Osteoblast (primary cell): Measurements from ENCODE around the gene TDRD15. TPM values are rescaled to one million over a fixed set of nuclear protein-coding genes. Genes with fewer than 3 reads are reported as not detected.
"Not testable (repeated sequence)": the region's sequence is repeated elsewhere in the genome, so short reads cannot be mapped to it uniquely, and the experiment has no call there.

Source experiments
- DNase-seq: peaks from one replicate; pipeline ENCODE4 v3.0.0; 2011; ENCODE audit warnings: low spot score, mixed read lengths; ENCODE audit not compliant: insufficient read length; ENCODE audit errors: missing footprints
- H2AFZ ChIP-seq: 2 replicates; pipeline ENCODE4 v1.6.0; 2011; ENCODE audit warnings: mild to moderate bottlenecking, low read length
- H3K27ac ChIP-seq: 2 replicates; pipeline ENCODE4 v1.5.1; 2011; ENCODE audit warnings: mild to moderate bottlenecking, low read depth, low read length, moderate library complexity
- H3K27me3 ChIP-seq: 2 replicates; pipeline ENCODE4 v1.6.0; 2012; ENCODE audit warnings: mild to moderate bottlenecking, control low read depth, inconsistent platforms, low read length, moderate library complexity; ENCODE audit not compliant: insufficient read depth
- H3K36me3 ChIP-seq: 2 replicates; pipeline ENCODE4 v1.5.1; 2011; ENCODE audit warnings: mild to moderate bottlenecking, low read length, control low read depth, moderate library complexity; ENCODE audit not compliant: insufficient read depth
- H3K4me1 ChIP-seq: 2 replicates; pipeline ENCODE4 v1.5.1; 2011; ENCODE audit warnings: mild to moderate bottlenecking, low read length, control low read depth, moderate library complexity; ENCODE audit not compliant: insufficient read depth
- H3K4me2 ChIP-seq: 2 replicates; pipeline ENCODE4 v1.6.0; 2011; ENCODE audit warnings: mild to moderate bottlenecking, low read length; ENCODE audit not compliant: insufficient read depth
- H3K4me3 ChIP-seq: fragments of 200-600 bp; sonication (generic); 3 replicates; pipeline ENCODE4 v1.5.1; 2012; ENCODE audit warnings: mild to moderate bottlenecking, low read length, inconsistent platforms; ENCODE audit not compliant: insufficient read depth
- H3K79me2 ChIP-seq: 2 replicates; pipeline ENCODE4 v1.6.0; 2012; ENCODE audit warnings: mild to moderate bottlenecking, low read length, control low read depth, inconsistent platforms; ENCODE audit not compliant: insufficient read depth
- H3K9me3 ChIP-seq: 2 replicates; pipeline ENCODE4 v1.5.1; 2011; ENCODE audit warnings: low read depth, low read length, control low read depth
- H4K20me1 ChIP-seq: 2 replicates; pipeline ENCODE4 v1.6.0; 2012; ENCODE audit warnings: mild to moderate bottlenecking, low read length, control low read depth; ENCODE audit not compliant: insufficient read depth
- total RNA-seq: library from RNA; depleted of rRNA; stranded (reverse); fragments of >200 nt; gene quantifications from 2 replicates; pipeline ENCODE4 v1.2.3, GENCODE V29; 2012
- TF ChIP-seq, protein P1 (sequence below): IDR thresholded peaks from 2 replicates; pipeline ENCODE4 v1.5.1; 2011; ENCODE audit warnings: mild to moderate bottlenecking, low read depth, low read length, moderate library complexity; ENCODE audit errors: extremely low read depth

The TDRD15 gene
- total RNA-seq, 1 donor = not detected

DNA sequence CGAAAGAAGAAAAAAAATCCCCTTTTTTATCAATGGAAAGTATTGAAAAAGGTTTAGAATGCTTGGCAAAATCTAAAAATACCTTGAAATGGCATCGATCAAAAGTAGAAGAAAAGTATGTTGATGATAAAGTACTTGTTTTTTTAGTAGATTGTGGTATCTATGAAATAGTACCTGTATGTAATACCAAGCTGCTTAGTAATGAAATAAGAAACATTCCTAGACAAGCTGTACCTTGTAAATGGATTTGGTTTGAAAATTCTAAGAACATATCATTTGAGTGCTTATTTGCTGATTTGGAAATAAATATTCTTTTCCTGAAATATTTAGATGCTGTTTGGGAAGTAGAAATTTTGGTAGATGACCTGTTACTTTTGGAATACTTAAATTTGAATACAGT lies 18.4 kb downstream of the TDRD15 start:
- H3K36me3 ChIP-seq = no peaks in the 10 kb centered on the region
- H3K9me3 ChIP-seq = no peaks in the 10 kb centered on the region
- DNase-seq = no peak
- no peaks in the 10 kb centered on the region for H3K4me1 ChIP-seq
- H3K27ac ChIP-seq = no peak overlapping the region
- no peak overlapping the region for H2AFZ ChIP-seq
- no peak overlapping the region for H3K4me3 ChIP-seq
- no peaks in the 10 kb centered on the region for H3K27me3 ChIP-seq
- H3K79me2 ChIP-seq = no peaks in the 10 kb centered on the region
- no peaks in the 10 kb centered on the region for H4K20me1 ChIP-seq
- H3K4me2 ChIP-seq = no peak overlapping the region
- TF ChIP-seq, protein P1, sequence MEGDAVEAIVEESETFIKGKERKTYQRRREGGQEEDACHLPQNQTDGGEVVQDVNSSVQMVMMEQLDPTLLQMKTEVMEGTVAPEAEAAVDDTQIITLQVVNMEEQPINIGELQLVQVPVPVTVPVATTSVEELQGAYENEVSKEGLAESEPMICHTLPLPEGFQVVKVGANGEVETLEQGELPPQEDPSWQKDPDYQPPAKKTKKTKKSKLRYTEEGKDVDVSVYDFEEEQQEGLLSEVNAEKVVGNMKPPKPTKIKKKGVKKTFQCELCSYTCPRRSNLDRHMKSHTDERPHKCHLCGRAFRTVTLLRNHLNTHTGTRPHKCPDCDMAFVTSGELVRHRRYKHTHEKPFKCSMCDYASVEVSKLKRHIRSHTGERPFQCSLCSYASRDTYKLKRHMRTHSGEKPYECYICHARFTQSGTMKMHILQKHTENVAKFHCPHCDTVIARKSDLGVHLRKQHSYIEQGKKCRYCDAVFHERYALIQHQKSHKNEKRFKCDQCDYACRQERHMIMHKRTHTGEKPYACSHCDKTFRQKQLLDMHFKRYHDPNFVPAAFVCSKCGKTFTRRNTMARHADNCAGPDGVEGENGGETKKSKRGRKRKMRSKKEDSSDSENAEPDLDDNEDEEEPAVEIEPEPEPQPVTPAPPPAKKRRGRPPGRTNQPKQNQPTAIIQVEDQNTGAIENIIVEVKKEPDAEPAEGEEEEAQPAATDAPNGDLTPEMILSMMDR = no peak

DNA sequence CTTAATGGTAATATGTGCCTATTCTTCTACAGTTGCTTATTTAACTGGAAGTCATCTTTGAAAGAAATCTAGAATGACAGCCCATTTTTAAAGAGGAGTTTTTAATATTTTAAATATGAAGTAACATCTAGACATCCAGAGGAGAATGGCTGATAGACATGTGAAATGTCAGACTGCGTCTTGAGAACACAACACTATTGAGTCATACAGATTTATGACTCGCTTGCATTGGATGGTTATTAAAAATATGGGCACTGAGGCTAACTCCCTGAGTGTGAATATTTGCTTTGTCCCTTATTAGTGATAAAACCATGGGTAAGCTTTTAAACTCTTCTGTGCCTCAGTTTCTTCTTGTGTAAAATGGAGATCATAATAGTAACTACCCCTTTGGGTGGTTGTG lies 22.9 kb downstream of the TDRD15 start:
- TF ChIP-seq, protein P1 = no peak
- Histone ChIP-seq H3K4me2 (no peak overlapping the region), H3K4me1 (no peaks in the 10 kb centered on the region), H2AFZ (no peak overlapping the region), H3K27me3 (no peaks in the 10 kb centered on the region), H4K20me1 (no peaks in the 10 kb centered on the region), H3K9me3 (no peaks in the 10 kb centered on the region), H3K27ac (no peak overlapping the region), H3K4me3 (no peak overlapping the region), H3K79me2 (no peaks in the 10 kb centered on the region), H3K36me3 (no peaks in the 10 kb centered on the region)
- DNase-seq = no peak

DNA sequence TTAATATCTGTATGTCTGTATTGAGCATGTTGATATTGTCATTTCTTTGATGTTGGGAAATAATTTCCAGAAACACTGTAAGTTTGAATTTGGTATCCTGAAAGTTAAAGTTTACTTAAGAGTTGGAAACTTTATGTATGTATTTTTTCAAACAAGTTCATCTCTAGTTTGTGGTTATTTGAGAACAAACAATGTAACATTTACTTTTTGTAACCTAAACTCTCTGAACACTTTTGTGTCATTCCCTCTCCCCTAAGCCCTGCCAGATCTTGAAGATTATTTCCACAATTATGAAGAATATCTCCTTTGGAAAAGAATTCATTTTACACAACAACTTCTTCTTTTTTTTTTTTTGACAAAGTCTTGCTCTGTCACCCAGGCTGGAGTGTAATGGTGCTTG lies 24.9 kb downstream of the TDRD15 start:
- Histone ChIP-seq H3K4me2 (no peak overlapping the region), H3K27ac (no peak overlapping the region), H2AFZ (no peak overlapping the region), H4K20me1 (no peaks in the 10 kb centered on the region), H3K9me3 (no peaks in the 10 kb centered on the region), H3K79me2 (no peaks in the 10 kb centered on the region), H3K4me3 (no peak overlapping the region), H3K27me3 (no peaks in the 10 kb centered on the region), H3K4me1 (no peaks in the 10 kb centered on the region), H3K36me3 (no peaks in the 10 kb centered on the region)
- no peak for DNase-seq
- TF ChIP-seq, protein P1 = no peak

DNA sequence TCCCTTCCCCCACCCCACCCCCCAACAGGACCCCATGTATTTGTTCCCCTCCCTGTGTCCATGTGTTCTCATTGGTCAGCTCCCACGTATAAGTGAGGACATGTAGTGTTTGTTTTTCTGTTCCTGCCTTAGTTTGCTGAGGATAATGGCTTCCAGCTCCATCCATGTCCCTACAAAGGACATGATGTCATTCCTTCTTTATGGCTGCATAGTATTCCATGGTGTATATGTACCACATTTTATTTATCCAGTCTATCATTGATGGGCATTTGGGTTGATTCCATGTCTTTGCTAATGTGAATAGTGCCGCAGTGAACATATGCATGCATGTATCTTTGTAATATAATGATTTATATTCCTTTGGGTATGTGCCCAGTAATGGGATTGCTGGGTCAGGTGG lies 27.5 kb downstream of the TDRD15 start:
- H2AFZ ChIP-seq, H3K4me2 ChIP-seq, H4K20me1 ChIP-seq, DNase-seq, H3K4me3 ChIP-seq, H3K27me3 ChIP-seq, H3K79me2 ChIP-seq, H3K27ac ChIP-seq, H3K9me3 ChIP-seq, H3K36me3 ChIP-seq, H3K4me1 ChIP-seq: not testable (repeated sequence)
